NCI-H187 (cell line): Measurements from ENCODE around the gene SCIN.
A peak's percentile ranks its signal among the peaks of the same experiment; 100 is the strongest.
"Not testable (repeated sequence)": the region's sequence is repeated elsewhere in the genome, so short reads cannot be mapped to it uniquely, and the experiment has no call there.

Experiments used
- DNase-seq, 2 experiments: peaks; one replicate each; lab custom pipeline; 2025; lab: John Stamatoyannopoulos, UW

Gene SCIN

DNA sequence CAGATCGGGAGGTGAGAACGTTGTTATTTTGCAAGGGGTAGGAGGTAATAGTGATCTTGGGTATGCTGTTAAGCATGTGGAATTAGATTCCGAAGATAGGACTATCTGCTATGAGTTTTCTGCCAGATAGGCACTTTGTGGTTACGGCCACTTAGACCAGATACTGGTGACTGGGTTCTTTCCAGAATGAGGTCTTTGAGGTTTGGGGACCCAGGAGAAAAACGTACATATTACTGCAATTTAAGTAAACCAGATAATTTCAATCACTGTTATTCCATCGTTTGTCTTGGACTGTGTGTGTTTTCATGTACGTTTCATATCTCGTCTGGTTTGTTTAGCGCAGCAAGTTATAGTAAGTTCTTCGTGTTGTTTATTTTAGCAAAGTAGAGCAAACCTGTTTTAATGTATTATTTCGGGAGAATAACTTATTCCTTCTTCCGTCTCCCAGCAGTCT is 117.2 kb downstream of the SCIN start:
- DNase-seq: no peak

DNA sequence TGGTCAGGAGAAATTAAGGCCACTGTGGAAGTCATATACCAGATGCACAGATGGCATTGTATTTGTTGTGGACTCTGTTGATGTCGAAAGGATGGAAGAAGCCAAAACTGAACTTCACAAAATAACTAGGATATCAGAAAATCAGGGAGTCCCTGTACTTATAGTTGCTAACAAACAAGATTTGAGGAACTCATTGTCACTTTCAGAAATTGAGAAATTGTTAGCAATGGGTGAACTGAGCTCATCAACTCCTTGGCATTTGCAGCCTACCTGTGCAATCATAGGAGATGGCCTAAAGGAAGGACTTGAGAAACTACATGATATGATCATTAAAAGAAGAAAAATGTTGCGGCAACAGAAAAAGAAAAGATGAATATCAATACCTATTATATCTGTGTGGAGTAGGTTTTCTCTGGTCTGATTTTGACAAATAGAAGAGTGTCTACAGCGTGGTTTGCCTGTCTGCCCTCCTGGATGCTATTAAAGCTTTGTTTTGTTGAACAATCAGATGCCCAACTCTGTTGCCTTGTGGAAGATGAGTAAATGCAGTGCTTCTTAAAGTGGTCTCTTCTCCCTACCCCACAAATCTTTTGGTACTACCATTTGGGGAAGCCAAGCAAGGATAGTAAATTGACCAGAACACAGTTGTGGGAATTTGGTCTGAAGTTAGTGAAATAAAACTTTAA is 118.1 kb downstream of the SCIN start:
- not testable (repeated sequence) for DNase-seq

DNA sequence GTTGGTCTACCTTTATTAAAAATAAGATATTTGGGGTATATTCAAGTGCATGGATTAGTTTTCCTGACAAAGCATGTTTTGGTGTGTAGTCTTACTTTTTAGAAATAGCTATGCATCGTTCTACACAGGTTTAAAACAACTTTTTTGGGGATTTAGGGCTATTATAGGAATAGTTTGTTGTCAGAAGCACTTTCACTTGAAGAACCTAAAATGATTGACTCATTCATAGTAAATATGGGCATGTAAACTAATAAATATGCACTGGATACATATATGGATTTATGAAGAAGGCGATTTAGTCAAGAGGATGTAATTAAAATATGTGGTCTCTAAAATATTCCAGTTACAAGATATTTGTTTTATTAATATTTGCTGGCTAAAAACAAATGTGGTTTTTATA is 118.9 kb downstream of the SCIN start:
- DNase-seq: no peak

DNA sequence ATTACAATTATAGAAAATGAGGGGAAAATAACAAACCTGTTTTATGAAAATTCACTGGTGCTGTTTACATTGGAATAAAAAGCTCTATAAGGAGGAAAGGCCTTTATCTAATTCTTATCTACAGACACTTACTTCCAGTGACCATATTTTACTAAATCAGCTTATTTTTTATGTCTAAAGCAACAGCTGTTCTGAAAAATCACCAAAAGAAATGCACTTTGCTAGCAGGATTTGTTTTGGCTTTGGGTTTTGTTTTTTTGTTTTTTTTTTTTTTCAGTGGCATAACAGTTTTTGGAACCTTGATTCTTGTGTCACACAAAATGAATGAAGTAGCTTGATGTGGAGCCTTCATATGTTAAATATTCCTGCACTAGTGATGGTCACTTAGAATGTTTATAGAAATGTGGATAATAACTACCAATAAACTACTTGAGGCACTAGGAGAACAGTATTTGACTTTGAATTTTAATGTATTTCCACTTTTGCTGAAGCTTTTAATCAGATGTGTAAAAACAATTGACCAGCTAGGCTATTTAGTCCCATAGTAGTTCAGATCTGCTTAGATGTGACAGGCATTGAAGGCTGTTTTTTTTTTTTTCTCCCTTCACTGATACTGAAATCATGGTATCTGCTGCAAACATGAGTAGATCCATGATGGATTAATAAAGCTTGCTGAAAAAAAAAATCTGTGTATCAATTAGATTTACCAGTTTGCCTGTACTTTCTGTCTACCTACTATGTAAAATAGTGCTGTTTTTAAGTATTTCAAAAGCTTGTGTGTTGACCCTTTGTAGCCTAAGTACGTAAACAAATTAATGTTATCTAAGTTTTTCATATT is 119.7 kb downstream of the SCIN start:
- DNase-seq: no peak

DNA sequence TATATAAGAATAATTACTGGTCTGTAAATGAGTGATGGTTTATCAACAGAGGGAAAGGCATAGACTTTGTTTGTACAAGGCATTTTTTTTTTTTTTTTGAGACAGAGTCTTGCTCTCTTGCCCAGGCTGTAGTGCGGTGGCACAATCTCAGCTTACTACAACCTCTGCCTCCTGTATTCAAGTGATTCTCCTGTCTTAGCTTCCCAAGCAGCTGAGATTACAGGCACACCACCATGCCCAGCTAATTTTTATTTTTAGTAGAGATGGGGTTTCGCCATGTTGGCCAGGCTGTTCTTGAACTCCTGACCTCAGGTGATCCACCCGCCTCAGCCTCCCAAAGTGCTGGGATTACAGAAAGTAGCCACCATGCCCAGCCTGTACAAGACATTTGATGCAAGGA is 120.9 kb downstream of the SCIN start:
- not testable (repeated sequence) for DNase-seq

DNA sequence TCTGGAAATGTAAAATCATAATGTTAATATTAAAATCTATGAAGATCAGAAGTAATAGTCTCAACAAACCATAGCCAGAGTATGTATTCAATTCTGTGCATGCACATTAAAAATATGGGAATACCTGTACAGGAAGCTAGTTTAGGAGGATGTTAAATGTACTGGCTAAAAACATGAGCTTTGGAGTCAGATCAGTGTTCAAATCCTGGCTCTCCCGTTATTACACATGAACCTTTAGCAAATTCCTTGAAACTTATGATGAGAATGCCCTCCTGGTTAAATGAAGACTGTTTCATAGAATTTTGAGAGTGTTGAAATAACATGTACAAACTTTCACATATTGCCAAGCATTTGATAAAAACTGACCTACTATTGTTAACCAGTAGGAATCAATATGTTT is 121.5 kb downstream of the SCIN start:
- no peak for DNase-seq

DNA sequence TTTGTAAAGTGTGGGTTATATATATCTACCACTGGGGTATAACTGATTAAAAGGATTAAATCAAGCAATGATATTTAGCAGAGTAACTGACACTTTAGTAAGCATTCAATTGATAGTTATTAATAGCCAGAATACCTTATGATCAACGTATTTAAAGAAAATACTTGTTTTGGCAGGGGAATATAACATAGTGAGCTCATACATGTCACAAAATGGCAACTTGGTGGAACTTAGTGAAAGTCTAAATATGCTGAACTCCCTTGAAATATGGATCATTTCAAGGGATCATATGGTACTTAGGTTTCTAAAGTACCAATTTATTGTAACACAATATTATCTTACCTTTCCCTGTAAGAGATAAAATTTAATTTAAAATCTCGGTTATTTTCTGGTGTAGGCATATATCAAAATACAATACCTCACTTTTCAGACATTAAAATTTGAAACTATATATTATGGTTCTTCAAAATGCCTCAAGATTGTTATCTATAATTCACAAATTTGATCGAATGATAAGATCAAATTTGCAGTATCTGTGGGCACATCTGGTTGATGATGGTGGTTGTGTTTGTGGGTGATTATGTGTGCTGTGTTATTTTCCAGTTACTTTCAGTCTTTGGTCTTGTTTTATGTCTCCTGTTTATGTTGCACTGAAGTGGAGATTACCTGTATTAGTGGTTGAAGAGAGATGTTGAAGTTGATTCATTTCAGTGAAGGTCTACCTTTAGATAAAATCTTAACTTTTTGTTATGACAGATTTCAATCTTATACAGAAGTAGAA is 122.1 kb downstream of the SCIN start:
- DNase-seq: no peak

DNA sequence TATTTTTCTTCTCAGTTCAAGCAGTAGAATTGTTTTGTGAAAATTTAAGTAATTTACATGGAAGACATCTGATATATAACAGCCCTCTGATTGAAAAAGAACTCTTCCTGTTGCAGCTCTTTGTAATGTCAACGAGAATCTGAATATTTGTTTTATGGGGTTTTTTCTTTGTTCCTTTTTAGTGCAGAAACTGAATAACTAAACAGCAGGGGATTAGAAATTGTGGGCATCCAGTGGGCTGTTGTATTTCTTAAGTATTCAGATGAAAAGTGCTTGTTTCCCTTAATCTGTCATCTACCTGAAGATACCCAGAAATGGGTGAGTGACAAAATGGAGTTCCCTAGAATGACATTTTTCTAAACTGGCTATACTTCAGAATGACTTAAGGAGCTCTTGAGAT is 124.3 kb downstream of the SCIN start:
- DNase-seq: no peak

DNA sequence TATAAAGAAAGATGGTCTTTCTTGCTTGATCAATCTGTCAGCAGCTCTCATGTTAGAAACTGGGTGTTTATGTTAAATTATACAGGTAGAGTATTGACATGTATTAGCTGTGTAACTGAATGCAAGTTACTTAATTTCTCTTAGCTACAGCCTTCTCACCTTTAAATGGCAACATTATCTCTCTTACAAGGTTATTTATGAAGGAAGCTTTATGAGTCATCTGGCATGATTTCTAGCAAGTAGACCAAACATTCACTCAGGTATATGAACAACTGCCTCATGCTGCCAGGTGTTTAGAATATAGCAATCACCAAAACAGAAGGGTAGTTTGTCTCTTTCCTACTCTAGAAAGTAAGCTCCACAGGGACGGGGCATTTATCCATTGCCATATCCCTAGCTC is 125.4 kb downstream of the SCIN start:
- no peak for DNase-seq

DNA sequence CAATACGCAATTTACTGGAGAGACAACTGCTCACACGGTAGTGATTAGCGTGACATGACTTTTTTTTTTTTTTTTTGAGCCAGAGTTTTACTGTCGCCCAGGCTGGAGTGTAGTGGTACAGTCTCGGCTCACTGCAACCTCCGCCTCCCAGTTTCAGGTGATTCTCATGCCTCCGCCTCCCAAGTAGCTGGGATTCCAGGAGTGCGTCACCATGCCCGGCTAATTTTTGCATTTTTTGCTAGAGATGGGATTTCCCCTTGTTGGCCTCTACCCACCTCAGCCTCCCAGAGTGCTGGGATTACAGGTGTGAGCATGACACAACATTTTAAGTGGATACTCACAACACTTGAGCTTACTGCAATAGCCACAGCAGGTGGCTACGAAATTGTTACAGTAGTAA is 128.8 kb downstream of the SCIN start:
- no peak for DNase-seq

DNA sequence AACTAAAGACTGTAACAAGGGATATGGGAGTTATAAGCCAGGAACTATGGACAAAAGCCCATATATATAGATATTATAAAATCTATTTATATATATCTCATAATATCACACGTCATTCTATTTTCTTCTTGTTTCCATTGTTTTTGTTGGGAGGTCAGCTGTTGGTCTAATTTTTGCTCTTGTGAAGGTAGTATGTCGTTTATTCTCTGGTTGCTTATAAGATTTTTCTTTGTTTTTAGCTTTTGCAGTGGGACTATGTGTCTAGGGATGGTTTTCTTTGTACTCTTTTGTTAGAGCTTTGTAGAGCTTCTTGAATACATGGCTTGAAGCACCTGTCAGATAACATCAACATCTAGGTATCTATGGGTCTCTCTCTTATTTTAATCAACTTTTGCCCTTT is 130.9 kb downstream of the SCIN start:
- DNase-seq: no peak

DNA sequence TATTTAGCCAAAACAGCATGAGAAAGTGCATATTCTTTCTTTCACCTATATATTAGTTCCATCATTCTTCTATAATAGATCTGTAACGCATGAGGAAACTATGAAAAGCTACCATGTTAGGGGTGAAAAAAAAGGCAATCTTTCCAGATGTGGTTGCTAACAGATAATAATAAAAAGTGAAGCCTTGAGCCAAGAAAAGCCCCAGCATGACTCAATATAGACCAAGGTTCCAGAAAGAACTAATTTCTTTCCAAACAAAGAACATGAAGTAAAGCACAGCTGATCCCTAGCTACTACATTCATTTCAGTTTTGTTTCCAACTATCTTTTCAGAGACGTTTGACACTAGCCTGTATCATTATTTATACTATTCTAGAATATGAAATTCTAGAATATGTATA is 133.4 kb downstream of the SCIN start:
- no peak for DNase-seq

DNA sequence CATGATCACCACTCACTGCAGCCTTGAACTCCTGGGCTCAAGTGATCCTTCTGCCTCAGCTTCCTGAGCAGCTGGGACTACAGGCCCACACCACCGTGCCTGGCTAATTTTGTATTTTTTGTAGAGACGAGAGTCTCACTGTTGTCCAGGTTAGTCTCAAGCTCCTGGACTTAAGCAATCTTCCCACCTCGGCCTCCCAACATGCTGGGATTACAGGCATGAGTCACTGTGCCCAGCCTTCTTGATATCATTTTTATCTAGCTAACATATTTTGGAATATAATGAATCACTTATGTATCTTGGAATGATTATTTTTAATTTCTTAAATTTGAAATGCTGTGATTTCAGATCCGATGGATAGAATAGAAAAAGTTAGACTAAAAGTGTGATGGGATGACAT is 135.4 kb downstream of the SCIN start:
- no peak for DNase-seq

DNA sequence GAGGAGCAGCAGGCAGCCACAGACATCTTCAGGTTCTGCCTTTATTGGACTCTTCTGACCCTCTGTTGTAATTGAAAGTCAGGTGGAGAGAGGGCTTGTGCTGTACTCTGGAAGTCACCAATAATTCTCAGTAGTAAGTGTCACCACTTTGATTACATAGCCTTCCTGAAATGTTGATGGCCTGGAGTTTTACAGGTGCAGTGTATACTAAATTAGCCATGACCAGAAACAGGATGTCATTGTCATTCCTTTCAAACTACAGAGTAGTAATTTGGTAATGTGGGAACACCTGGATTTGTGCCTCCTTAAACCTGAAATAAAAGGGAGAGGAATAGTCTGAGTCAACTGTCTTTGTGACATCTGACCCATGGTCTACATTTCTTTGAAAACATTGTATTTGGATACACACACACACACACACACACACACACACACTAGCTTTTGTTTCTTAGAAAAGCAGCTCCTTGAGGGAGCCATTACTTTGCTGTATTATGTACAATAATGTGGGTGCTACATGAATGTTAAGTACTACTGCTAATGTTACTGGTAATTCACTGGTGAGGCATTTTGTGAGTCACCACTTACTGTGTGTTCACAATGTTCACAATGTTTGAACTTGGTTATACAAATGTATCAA is 136.5 kb downstream of the SCIN start:
- DNase-seq: peak; percentile 35 to 55

DNA sequence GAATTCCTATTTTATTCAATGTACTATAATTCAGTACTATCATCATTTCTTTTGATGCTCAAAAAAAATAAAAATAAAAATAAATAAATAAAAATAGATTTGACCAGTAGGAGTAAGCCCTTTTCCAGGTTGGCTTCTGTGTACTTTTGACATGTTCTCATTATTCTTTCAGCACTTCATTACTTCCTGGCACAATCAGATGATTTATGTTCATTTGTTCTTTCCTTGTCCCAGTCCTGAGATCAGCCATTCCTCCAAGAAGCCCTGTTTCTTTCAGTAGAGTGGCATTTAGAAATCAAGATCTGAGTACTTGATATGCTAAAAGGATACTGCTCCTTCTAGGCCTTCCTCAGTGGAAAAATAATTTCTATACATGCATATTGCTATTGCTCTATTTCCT is 137.8 kb downstream of the SCIN start:
- no peak for DNase-seq
